Astrocyte of the cerebellum (primary cell): ENCODE results near the gene RBFOX1.

ENCODE experiments used
- DNase-seq: peaks from one replicate; pipeline ENCODE4 v3.0.0-alpha.2; 2011; ENCODE audit warnings: low read depth
- H3K4me3 ChIP-seq: 2 replicates; pipeline ENCODE4 v1.5.1; 2011; ENCODE audit warnings: mild to moderate bottlenecking, low read depth, low read length, moderate library complexity
- in situ Hi-C: cut with HindIII; loops from 2 replicates; pipeline ENCODE4 v1.10.0; 2017; ENCODE audit warnings: low sequenced_read_pairs
- TF ChIP-seq, protein P1 (sequence below): IDR thresholded peaks from 2 replicates; pipeline ENCODE4 v1.5.1; 2012; ENCODE audit warnings: low read length, low read depth, moderate library complexity, mild to moderate bottlenecking; ENCODE audit errors: missing control alignments

The RBFOX1 gene

GRCh38 chr16:7405166-7405565 lies 72.5 kb downstream of the RBFOX1 start:
- no peak for DNase-seq
- TF ChIP-seq, protein P1, sequence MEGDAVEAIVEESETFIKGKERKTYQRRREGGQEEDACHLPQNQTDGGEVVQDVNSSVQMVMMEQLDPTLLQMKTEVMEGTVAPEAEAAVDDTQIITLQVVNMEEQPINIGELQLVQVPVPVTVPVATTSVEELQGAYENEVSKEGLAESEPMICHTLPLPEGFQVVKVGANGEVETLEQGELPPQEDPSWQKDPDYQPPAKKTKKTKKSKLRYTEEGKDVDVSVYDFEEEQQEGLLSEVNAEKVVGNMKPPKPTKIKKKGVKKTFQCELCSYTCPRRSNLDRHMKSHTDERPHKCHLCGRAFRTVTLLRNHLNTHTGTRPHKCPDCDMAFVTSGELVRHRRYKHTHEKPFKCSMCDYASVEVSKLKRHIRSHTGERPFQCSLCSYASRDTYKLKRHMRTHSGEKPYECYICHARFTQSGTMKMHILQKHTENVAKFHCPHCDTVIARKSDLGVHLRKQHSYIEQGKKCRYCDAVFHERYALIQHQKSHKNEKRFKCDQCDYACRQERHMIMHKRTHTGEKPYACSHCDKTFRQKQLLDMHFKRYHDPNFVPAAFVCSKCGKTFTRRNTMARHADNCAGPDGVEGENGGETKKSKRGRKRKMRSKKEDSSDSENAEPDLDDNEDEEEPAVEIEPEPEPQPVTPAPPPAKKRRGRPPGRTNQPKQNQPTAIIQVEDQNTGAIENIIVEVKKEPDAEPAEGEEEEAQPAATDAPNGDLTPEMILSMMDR: no peak
- in situ Hi-C loops: no loop called here
- H3K4me3 ChIP-seq: no peak overlapping the region

DNA sequence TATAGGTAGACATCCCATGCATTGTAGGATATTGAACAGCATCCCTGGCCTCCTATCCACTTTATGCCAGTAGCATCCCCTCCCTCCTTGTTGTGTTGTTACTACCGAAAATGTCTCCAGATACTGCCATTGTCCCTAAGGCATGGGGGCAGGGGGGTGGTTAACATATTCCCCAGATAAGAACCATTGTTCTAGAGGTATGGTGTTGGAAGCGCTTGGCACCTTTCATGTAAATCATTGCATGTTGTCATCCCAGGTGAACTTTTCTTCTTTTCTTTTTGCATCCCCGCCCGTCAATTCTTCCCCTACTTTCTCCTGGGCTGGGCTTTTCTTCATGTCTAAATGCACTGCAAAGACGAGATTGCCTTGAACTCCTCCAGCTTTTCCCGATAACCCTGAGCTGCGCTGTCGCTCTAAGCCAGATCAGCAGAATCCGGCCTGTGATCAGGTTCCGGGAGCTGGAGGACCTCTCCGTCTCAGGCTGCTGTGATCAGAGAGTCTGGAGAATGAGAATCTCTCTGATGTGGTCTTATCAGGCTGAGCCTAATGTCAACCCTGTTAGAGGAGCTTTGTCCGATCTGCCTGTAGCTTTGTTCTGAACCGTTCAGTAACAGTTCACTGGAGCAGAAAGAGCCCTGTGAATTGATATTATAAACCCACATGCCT lies 76.2 kb downstream of the RBFOX1 start:
- in situ Hi-C loops: no loop called here
- DNase-seq: no peak
- TF ChIP-seq, protein P1: no peak
- H3K4me3 ChIP-seq: no peak overlapping the region

- in situ Hi-C loops: no loop called here
- no peak overlapping the region for H3K4me3 ChIP-seq
- TF ChIP-seq, protein P1: no peak
- DNase-seq: no peak
These were observed 86.8 kb downstream of the RBFOX1 start for GRCh38 chr16:7419441-7419840.

GRCh38 chr16:7420079-7420478 lies 87.4 kb downstream of the RBFOX1 start:
- DNase-seq: no peak
- in situ Hi-C loops: no loop called here
- no peak overlapping the region for H3K4me3 ChIP-seq
- TF ChIP-seq, protein P1: no peak

- no peak overlapping the region for H3K4me3 ChIP-seq
- TF ChIP-seq, protein P1: no peak
- in situ Hi-C loops: no loop called here
- DNase-seq: no peak
These were observed 88.2 kb downstream of the RBFOX1 start for GRCh38 chr16:7420843-7421242.

GRCh38 chr16:7421578-7421977 lies 88.9 kb downstream of the RBFOX1 start:
- H3K4me3 ChIP-seq: no peak overlapping the region
- in situ Hi-C loops: no loop called here
- no peak for DNase-seq
- TF ChIP-seq, protein P1: no peak
